HepG2 (cell line): ENCODE data around the gene SRD5A3. TPM values are rescaled to one million over a fixed set of nuclear protein-coding genes. Genes with fewer than 3 reads are reported as not detected.

Experiments
- ERF ChIP-seq: IDR thresholded peaks from 2 replicates; pipeline ENCODE4 v1.6.1; 2018; ENCODE audit warnings: missing biosample characterization, missing genetic modification reagents
- ETV6 ChIP-seq: sonication (generic); formaldehyde crosslinking; conservative IDR thresholded peaks from 2 replicates; pipeline ENCODE4 v1.4.0; 2020; ENCODE audit warnings: missing genetic modification reagents
- PRMT3 ChIP-seq: sonication (generic); formaldehyde crosslinking; IDR thresholded peaks from 2 replicates; pipeline ENCODE4 v1.8.1; 2022; ENCODE audit warnings: low read depth, mild to moderate bottlenecking, moderate library complexity, missing genetic modification reagents, borderline replicate concordance
- REXO4 ChIP-seq: sonication (generic); formaldehyde crosslinking; IDR thresholded peaks from 2 replicates; pipeline ENCODE4 v1.8.0; 2022; ENCODE audit warnings: missing genetic modification reagents, mild to moderate bottlenecking, borderline replicate concordance
- TBL1XR1 ChIP-seq: fragments of 150-350 bp; IDR thresholded peaks from 2 replicates; pipeline ENCODE4 v1.6.1; 2014; ENCODE audit warnings: borderline replicate concordance, low read length; ENCODE audit not compliant: partially characterized antibody
- TCF12 ChIP-seq, 2 experiments: fragments of 450-650 bp in 1 of 2; sonication (generic) in 1 of 2; formaldehyde crosslinking in 1 of 2; IDR thresholded peaks; 2 replicates each; pipeline versions ENCODE4 v1.6.1 to v1.8.0; 2017 to 2022; ENCODE audit warnings: antibody characterized with exemption in 1 of 2, mild to moderate bottlenecking in 1 of 2, missing genetic modification reagents in 1 of 2, moderate library complexity in 1 of 2
- ZNF225 ChIP-seq: sonication (generic); formaldehyde crosslinking; IDR thresholded peaks from 2 replicates; pipeline ENCODE4 v1.4.0; 2020; ENCODE audit warnings: mild to moderate bottlenecking, missing genetic modification reagents
- ZNF264 ChIP-seq: sonication (generic); formaldehyde crosslinking; IDR thresholded peaks from 2 replicates; pipeline ENCODE4 v1.4.0; 2020; ENCODE audit warnings: missing genetic modification reagents
- polyA plus RNA-seq, 8 experiments: library from polyadenylated mRNA; depleted of rRNA in 3 of 8; stranded (reverse) in 7 of 8; unstranded in 1 of 8; fragments of >200 nt; fragmentation: Illumina TruSeq in 4 of 8; extraction: Trizol in 4 of 8; gene quantifications; 2 replicates each; pipeline versions ENCODE4 v1.2.1 to v1.2.3, GENCODE V29; 2011 to 2016; ENCODE audit warnings: low read depth in 4 of 8, missing spikeins in 1 of 8, mixed read lengths in 1 of 8; ENCODE audit not compliant: insufficient read depth in 1 of 8
- total RNA-seq, 5 experiments: library from RNA; depleted of rRNA; stranded (reverse); fragments of >200 nt; fragmentation: Illumina TruSeq; extraction: Trizol; gene quantifications; 2 replicates each; pipeline ENCODE4 v1.2.3, GENCODE V29; 2016; ENCODE audit warnings: low read depth in 1 of 5
- TF ChIP-seq, protein P1 (sequence below): sonication (generic); formaldehyde crosslinking; IDR thresholded peaks from 2 replicates; pipeline ENCODE4 v1.4.0; 2020; ENCODE audit warnings: missing genetic modification reagents, borderline replicate concordance
- TF ChIP-seq, protein P2 (sequence below): sonication (generic); formaldehyde crosslinking; IDR thresholded peaks from 2 replicates; pipeline ENCODE4 v1.5.1; 2020; ENCODE audit warnings: missing genetic modification reagents, mild to moderate bottlenecking, borderline replicate concordance
- TF ChIP-seq, protein P3 (sequence below): sonication (generic); formaldehyde crosslinking; IDR thresholded peaks from 2 replicates; pipeline ENCODE4 v1.4.0; 2020; ENCODE audit warnings: missing genetic modification reagents

The SRD5A3 gene
- total and polyA plus RNA-seq, 2 of the 13 experiments (the other 11 are each of a cell fraction or from before 2014, with no cell fraction given): 12.4 to 18.4 TPM

DNA sequence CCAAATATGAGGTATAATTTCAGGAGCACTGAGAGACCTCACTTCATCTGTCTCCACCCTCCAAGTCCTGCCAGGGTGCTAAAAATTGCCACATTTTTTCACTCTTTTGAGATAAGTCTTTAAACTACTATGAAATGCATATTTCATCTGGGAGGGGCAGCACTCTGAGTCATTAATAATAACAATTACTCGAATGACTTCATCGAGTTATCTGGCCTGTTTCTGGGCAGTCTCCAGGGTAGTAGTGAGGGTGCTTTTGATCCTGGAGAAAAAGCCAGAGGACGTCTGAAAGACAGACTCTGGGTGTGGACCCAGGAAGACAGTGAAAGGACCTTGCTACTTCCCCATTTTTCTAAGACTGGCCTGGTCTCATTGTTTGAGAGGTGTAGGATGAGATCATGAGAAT, 42.3 kb upstream of the SRD5A3 start (continued):
- TF ChIP-seq, protein P1, sequence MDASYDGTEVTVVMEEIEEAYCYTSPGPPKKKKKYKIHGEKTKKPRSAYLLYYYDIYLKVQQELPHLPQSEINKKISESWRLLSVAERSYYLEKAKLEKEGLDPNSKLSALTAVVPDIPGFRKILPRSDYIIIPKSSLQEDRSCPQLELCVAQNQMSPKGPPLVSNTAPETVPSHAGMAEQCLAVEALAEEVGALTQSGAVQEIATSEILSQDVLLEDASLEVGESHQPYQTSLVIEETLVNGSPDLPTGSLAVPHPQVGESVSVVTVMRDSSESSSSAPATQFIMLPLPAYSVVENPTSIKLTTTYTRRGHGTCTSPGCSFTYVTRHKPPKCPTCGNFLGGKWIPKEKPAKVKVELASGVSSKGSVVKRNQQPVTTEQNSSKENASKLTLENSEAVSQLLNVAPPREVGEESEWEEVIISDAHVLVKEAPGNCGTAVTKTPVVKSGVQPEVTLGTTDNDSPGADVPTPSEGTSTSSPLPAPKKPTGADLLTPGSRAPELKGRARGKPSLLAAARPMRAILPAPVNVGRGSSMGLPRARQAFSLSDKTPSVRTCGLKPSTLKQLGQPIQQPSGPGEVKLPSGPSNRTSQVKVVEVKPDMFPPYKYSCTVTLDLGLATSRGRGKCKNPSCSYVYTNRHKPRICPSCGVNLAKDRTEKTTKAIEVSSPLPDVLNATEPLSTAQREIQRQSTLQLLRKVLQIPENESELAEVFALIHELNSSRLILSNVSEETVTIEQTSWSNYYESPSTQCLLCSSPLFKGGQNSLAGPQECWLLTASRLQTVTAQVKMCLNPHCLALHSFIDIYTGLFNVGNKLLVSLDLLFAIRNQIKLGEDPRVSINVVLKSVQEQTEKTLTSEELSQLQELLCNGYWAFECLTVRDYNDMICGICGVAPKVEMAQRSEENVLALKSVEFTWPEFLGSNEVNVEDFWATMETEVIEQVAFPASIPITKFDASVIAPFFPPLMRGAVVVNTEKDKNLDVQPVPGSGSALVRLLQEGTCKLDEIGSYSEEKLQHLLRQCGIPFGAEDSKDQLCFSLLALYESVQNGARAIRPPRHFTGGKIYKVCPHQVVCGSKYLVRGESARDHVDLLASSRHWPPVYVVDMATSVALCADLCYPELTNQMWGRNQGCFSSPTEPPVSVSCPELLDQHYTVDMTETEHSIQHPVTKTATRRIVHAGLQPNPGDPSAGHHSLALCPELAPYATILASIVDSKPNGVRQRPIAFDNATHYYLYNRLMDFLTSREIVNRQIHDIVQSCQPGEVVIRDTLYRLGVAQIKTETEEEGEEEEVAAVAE: no peak
- TF ChIP-seq TCF12 (IDR thresholded peaks at IDR 0.05): no peak
- no peak for TF ChIP-seq TCF12 (CRISPR knock-in tag; IDR thresholded peaks at IDR 0.05)
- no peak for TF ChIP-seq REXO4 (CRISPR knock-in tag)
- TF ChIP-seq, protein P2, sequence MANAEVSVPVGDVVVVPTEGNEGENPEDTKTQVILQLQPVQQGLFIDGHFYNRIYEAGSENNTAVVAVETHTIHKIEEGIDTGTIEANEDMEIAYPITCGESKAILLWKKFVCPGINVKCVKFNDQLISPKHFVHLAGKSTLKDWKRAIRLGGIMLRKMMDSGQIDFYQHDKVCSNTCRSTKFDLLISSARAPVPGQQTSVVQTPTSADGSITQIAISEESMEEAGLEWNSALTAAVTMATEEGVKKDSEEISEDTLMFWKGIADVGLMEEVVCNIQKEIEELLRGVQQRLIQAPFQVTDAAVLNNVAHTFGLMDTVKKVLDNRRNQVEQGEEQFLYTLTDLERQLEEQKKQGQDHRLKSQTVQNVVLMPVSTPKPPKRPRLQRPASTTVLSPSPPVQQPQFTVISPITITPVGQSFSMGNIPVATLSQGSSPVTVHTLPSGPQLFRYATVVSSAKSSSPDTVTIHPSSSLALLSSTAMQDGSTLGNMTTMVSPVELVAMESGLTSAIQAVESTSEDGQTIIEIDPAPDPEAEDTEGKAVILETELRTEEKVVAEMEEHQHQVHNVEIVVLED (CRISPR knock-in tag): no peak
- TF ChIP-seq, protein P3, sequence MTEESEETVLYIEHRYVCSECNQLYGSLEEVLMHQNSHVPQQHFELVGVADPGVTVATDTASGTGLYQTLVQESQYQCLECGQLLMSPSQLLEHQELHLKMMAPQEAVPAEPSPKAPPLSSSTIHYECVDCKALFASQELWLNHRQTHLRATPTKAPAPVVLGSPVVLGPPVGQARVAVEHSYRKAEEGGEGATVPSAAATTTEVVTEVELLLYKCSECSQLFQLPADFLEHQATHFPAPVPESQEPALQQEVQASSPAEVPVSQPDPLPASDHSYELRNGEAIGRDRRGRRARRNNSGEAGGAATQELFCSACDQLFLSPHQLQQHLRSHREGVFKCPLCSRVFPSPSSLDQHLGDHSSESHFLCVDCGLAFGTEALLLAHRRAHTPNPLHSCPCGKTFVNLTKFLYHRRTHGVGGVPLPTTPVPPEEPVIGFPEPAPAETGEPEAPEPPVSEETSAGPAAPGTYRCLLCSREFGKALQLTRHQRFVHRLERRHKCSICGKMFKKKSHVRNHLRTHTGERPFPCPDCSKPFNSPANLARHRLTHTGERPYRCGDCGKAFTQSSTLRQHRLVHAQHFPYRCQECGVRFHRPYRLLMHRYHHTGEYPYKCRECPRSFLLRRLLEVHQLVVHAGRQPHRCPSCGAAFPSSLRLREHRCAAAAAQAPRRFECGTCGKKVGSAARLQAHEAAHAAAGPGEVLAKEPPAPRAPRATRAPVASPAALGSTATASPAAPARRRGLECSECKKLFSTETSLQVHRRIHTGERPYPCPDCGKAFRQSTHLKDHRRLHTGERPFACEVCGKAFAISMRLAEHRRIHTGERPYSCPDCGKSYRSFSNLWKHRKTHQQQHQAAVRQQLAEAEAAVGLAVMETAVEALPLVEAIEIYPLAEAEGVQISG (CRISPR knock-in tag): no peak
- TF ChIP-seq PRMT3 (CRISPR knock-in tag): no peak
- no peak for TF ChIP-seq TBL1XR1
- no peak for TF ChIP-seq ETV6 (CRISPR knock-in tag)
- TF ChIP-seq ZNF225 (CRISPR knock-in tag): no peak
- no peak for TF ChIP-seq ZNF264 (CRISPR knock-in tag)
- TF ChIP-seq ERF: no peak
